ENCODE results near the gene EEF1AKMT3. TPM values are rescaled to one million over a fixed set of nuclear protein-coding genes. Genes with fewer than 3 reads are reported as not detected.

EEF1AKMT3 gene
- total RNA-seq: 3.8 and 12.1 TPM in 2 replicates

DNA sequence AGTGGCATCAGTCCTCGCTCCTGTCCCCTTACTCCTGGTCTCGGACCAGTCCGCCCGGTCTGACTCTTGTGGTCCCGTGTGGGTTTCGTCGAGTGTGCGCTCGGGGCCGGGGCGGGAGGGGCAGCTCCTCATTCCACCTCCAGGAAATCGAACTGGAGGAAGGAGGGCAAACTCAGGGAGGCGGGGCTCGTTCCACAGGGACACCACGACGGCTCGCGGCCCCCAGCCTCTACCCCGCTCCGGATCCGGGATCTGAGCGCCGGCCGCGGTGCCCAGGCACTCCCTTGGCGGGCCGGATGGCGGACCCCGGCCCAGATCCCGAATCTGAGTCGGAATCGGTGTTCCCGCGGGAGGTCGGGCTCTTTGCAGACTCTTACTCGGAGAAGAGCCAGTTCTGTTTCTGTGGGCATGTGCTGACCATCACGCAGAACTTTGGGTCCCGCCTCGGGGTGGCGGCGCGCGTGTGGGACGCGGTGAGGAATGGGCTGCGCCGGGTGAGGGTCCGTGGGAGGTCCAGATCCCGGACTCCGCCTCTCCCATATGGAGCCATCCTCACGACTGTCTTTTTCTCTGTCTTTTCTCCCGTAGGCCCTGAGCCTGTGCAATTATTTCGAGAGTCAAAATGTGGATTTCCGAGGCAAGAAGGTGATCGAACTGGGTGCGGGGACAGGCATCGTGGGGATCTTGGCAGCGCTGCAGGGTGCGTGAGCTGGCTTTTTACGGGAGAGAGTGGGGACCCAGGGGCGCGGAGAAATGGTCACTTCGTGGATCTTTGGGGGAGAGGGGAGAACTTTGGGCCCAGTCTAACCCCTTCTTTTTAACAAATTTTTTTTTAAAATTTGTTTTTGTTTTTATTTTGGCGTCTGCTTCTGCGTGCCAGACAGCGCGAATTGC is at the start of gene EEF1AKMT3:
TSS of gene EEF1AKMT3 (plus strand) at position 186 of the 894 bp plus-strand sequence. CDS start at position 297, 111 bp downstream.

DNA sequence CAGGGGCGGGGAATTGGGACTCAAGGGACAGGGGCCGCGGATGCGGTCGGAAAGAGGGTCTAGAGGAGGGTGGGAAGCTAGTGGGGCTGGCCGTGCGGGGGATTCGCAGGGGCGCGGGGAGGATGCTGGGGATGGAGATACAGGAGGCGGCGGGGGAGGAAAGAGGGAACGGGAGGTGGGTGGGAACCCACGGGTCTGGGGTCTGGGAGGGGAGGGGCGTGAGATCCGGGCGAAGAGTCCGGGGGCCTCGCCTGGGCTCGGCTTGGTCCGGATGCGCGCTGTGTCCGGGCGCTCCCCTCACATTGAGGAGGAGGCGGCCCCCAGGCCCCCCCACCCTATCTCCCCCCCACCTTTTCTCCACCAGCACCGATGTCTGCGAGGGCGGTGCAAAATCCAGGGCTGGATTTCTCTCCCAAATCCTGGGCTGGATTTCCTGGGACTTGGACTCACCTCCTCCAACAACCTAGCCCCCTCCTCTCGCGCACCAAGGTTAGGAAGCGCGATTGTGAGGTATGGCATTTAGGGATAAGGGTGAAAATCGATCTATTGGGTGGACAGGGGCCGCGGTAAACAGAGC is 33.7 kb upstream of the EEF1AKMT3 start, which contains the start of gene AGAP2:
TSS of gene AGAP2 (minus strand) at position 82 of the 577 bp plus-strand sequence. CDS start 496 bp downstream, outside the sequence.

DNA sequence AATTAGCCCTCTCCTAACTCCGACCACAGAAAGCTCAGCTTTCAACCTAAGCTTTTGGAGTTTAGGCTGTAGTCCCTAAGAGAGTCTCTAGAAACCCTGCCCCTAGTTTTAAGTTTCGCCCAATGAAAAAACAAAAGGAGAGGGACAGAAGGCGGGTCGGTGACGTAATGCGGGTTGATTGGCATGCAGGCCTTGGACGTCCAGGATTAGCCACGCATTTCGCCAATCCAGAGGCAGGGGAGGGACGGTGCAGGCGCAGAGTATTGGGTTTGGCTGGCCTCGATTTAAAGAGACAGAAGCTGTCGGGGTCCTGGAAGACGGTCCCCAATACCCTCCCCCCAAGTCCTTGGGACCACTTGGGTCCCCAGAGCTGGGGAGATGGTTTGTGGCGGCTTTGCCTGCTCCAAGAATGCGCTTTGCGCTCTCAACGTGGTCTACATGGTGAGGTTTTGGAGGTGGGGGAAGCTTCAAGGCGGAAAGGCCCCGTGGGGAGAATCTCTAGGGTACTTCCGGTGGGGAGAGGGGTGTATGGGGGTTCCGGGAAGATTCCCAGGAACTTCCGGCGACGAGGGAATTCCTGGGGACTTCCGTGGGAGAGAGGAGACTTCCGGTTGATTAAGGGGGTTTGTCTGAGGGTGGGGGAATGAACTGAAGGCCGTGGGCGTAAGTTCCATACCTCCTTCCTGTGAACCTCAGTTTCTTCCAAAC is 27.5 kb upstream of the EEF1AKMT3 start, which contains the start of gene TSPAN31:
TSS of gene TSPAN31 (plus strand) at position 263 of the 708 bp plus-strand sequence. CDS start at position 379, 116 bp downstream.

DNA sequence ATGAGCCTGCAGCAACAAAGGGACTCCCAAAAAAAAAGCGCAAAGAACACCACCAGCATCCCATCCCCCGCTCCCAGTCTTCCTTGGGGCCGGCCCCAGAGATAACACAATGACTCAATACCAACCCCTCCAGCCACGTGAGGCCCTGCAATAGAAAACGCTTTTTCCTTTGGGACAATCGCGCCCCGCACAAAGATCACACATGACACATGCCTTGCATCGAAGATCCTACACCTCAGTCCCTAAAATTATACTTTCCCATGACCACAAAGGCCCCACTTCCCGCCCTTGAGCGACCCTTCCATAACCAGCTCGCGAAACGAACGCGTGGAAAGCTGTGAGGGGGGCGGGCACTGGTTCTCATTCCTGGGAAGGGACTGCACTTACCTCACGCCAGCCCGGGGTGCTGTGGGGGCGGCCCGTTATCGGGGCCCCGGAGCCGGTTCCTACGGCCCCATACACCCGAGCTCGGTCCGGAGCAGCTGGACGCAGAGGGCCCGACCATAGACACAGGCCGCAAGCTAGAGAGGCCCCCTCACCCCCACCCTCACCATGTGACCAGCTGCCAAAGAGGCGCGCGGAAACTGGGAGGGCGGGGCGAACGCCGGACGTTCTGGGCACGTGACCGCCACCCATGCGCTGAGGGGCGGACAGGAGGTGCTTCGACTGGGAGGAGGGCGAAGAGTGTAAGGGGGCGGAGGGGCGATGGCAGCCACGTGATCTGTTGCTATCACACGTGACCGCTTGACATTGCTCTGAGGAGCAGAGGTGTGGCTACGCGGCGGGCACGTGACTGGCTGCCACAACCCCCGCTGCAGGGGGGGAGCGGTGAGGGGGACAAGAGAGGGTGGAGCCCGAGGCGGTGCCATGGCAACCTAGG is 20.4 kb upstream of the EEF1AKMT3 start, which contains the start of gene CDK4:
TSS of gene CDK4 (minus strand) at position 523 of the 880 bp plus-strand sequence. CDS start 593 bp downstream, outside the sequence.

DNA sequence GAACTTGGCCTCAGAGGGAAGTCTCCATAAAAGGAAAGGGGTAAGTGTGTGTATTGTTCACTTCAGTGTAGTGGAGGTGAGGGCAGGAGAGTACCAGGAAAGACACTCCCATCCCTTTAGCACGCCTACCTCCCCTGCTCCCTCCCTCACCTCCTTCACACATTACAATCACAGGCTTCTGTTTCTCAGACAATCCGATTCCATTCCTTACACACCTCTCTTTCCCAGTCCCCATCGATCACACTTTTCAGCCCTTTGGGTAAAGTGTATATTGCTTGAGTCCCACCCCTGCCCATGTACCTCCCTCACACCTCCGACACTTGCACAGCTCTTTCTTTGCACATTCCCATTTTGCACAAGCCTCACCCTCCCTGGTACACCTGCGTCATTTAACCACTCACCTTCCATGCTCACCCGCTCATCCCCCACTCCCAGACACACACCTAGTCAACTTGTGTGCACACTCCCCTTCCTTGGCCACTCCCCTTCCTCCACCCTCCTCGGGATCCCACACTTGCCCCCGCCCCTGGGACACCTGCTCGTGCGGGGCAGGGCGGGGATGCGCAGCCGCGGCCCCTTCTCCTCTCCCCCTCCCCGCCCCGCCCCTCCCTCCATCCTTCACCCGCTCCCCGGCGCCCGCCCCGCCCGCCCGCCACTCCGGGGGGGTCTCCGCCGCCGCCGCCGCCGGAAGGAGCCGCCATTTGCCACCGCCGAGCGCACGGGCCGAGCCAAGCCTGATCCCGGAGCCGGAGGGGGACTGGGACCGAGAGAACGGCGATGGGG is 17.8 kb upstream of the EEF1AKMT3 start, which contains the start of gene MARCHF9:
TSS of gene MARCHF9 (plus strand) at position 693 of the 783 bp plus-strand sequence. CDS start 426 bp downstream, outside the sequence.

DNA sequence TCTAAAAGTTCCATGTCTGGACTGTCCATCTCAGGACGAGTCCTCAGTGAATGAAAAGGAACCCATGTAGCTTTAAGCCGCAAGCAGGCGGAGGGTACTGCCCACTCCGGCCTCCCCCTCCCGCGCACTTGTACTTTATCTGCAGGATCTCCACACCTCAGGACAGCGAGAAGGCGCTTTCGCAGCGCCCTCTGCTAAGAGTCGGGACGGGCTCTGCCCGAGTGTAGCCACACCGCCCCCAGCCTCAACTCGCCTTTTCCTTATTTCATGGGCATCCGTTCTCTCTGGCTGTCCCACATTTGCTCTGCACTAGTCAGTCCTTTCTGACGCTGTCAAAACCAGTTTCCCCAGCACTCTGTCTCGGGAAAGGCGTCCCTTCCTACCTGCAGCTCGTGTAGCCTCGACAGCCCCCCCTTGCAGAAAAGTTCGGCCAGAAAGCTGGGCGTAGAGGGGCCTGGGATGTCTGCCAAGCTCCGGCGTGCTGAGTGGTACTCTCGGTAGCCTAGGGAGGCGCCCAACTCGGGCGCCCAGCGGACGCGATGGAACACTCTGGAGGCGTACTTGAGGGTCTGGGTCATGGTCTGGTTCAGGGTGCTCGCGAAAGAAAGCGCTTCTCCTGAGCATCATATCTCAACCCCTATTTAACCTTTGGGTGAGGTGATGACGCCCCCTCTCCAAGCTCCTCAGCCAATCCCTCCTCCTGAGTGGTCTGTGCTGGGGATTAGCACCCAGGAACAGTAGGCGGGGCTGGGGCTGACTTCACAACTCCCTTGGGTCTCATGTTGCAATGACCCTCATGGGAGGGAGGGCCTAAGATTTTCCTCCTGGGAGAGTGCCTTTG is 5.7 kb upstream of the EEF1AKMT3 start, which contains the start of gene CYP27B1:
TSS of gene CYP27B1 (minus strand) at position 615 of the 841 bp plus-strand sequence. CDS start at position 578, 37 bp downstream.

DNA sequence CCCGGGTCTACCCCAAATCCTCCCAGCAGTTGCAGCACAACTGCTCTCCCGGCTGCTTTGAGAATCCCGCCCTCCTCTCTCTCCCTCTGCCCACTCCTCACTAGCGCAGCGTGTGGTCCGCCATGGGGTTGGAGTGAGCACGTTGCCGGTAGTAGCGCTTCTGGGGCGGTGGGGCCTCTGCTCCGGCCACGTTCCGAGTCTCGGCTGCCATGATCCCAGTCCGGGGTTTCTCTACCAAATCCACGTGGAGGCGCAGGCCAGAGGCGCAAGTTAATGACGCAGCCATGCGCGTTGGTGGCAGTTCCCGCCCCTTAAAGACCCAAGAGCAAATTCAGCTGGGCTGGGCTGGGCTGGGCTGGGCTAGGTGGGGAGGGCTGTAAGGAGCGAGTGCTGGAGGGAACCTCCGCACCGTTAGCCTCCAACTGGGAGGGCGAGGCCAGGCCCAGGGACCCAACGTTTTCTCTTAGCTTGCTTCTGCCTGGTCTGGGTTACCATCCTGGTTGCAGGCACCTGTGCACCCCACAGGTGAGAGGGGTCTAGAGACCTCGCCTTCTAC is 463 bp upstream of the EEF1AKMT3 start, which contains the start of gene METTL1:
TSS of gene METTL1 (minus strand) at position 233 of the 556 bp plus-strand sequence. CDS start at position 211, 22 bp downstream.

DNA sequence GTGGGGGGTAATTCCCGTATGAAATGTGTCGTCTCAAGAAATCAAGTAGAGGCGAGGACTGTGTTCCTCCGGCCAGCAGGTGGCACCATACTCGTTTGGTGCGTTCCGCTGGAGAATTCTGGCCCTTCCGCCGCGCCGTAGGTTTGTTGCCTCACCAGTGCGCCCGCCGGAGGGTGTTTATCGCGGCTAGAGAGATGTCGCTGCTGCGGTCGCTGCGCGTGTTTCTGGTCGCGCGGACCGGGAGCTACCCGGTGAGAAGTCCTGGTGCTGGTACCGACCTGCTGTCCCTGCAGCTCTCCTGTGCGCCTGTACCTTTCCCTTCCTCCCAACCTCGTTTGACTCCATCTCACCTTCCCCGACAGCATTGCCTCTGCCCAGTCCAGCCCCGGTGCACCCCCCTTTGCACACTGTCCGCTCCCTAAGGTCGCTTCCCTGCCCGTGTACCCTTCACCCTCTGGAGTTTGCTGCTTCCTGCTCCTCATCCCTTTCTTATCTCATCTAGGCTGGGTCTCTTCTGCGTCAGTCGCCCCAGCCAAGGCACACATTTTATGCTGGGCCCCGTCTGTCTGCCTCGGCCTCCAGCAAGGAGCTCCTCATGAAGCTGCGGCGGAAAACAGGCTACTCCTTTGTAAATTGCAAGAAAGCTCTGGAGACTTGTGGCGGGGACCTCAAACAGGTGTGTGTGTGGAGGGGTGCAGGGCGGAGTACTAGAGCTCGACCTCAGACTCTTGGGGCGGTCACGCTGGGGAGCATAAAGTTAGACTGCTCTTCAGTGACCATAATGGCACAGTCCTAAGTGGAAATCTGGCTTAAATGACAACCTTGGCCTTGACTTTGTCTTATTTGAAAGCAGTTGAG is 10.4 kb downstream of the EEF1AKMT3 start, which contains the start of gene TSFM:
TSS of gene TSFM (plus strand) at position 180 of the 858 bp plus-strand sequence. CDS start at position 195, 15 bp downstream.

Other genes with a start within 250 kb of the EEF1AKMT3 start
- 2.9 and 3.9 TPM in 2 replicates for gene MBD6, start 249.8 kb upstream of the EEF1AKMT3 start, total RNA-seq
- gene DCTN2, start 225.4 kb upstream of the EEF1AKMT3 start, total RNA-seq: 79.5 and 89.1 TPM in 2 replicates
- 0.19 and 0.28 TPM in 2 replicates for gene KIF5A, start 222.6 kb upstream of the EEF1AKMT3 start, total RNA-seq
- gene PIP4K2C, start 181.4 kb upstream of the EEF1AKMT3 start, total RNA-seq: 18.2 and 19.2 TPM in 2 replicates
- gene DTX3, start 167.8 kb upstream of the EEF1AKMT3 start, total RNA-seq: 5.4 and 14.7 TPM in 2 replicates
- gene ARHGEF25, start 161.2 kb upstream of the EEF1AKMT3 start, total RNA-seq: 12.5 and 27.1 TPM in 2 replicates
- gene B4GALNT1, start 139.4 kb upstream of the EEF1AKMT3 start, total RNA-seq: 1.9 and 2.8 TPM in 2 replicates
- gene OS9, start 78.5 kb upstream of the EEF1AKMT3 start, total RNA-seq: 133 and 376 TPM in 2 replicates
- gene AGAP2, start 33.9 kb upstream of the EEF1AKMT3 start, total RNA-seq: 0.19 and 0.28 TPM in 2 replicates
- gene TSPAN31, start 27.6 kb upstream of the EEF1AKMT3 start, total RNA-seq: 86.3 and 103 TPM in 2 replicates
- gene CDK4, start 20.3 kb upstream of the EEF1AKMT3 start, total RNA-seq: 146 and 166 TPM in 2 replicates
- gene MARCHF9, start 17.5 kb upstream of the EEF1AKMT3 start, total RNA-seq: 0.77 and 3.1 TPM in 2 replicates
- gene CYP27B1, start 5.5 kb upstream of the EEF1AKMT3 start, total RNA-seq: 0.19 and 1.1 TPM in 2 replicates
- gene METTL1, start 509 bp upstream of the EEF1AKMT3 start, total RNA-seq: 5.9 and 15.7 TPM in 2 replicates
- 16.1 and 22.6 TPM in 2 replicates for gene TSFM, start 10.2 kb downstream of the EEF1AKMT3 start, total RNA-seq
- gene AVIL, start 46.1 kb downstream of the EEF1AKMT3 start, total RNA-seq: 1.7 and 3.1 TPM in 2 replicates
- 38.9 and 51.4 TPM in 2 replicates for gene CTDSP2, start 74.1 kb downstream of the EEF1AKMT3 start, total RNA-seq
- gene ATP23, start 169.0 kb downstream of the EEF1AKMT3 start, total RNA-seq: 12.8 and 18.0 TPM in 2 replicates

Data from regular cardiac myocyte (primary cell).